ENCODE measurements around the gene IFTAP.

Gene IFTAP

GRCh38 chr11:36569095-36569494 lies 25.2 kb upstream of the IFTAP start:
- 87 to 88% methylated on average over 4 of the region's 4 CpGs for WGBS, 2 experiments
- H3K4me1 ChIP-seq (ENCODE audit: control insufficient read depth, insufficient read depth, low read length): no peaks in the 10 kb centered on the region
- no peaks in the 10 kb centered on the region for H3K36me3 ChIP-seq (ENCODE audit: control insufficient read depth, insufficient read depth, low read length)
- H3K27me3 ChIP-seq (ENCODE audit: control insufficient read depth, insufficient read depth, low read length, poor library complexity, severe bottlenecking): peaks cover 6% of the 10 kb centered on the region
- H3K9me3 ChIP-seq (ENCODE audit: control insufficient read depth, low read length): no peaks in the 10 kb centered on the region
- no peak overlapping the region for H3K4me3 ChIP-seq (ENCODE audit: insufficient read depth, low read depth, low read length)
- no peak overlapping the region for H3K27ac ChIP-seq (ENCODE audit: insufficient read depth, low read depth, low read length, poor library complexity, severe bottlenecking)

GRCh38 chr11:36574486-36574885 lies 19.8 kb upstream of the IFTAP start:
- 92% methylated on average over 8 of the region's 8 CpGs for WGBS, 2 experiments
- Histone ChIP-seq H3K27ac (ENCODE audit: insufficient read depth, low read depth, low read length, poor library complexity, severe bottlenecking) (no peak overlapping the region), H3K36me3 (ENCODE audit: control insufficient read depth, insufficient read depth, low read length) (no peaks in the 10 kb centered on the region), H3K27me3 (ENCODE audit: control insufficient read depth, insufficient read depth, low read length, poor library complexity, severe bottlenecking) (no peaks in the 10 kb centered on the region), H3K9me3 (ENCODE audit: control insufficient read depth, low read length) (no peaks in the 10 kb centered on the region), H3K4me3 (ENCODE audit: insufficient read depth, low read depth, low read length) (no peak overlapping the region), H3K4me1 (ENCODE audit: control insufficient read depth, insufficient read depth, low read length) (no peaks in the 10 kb centered on the region)

DNA sequence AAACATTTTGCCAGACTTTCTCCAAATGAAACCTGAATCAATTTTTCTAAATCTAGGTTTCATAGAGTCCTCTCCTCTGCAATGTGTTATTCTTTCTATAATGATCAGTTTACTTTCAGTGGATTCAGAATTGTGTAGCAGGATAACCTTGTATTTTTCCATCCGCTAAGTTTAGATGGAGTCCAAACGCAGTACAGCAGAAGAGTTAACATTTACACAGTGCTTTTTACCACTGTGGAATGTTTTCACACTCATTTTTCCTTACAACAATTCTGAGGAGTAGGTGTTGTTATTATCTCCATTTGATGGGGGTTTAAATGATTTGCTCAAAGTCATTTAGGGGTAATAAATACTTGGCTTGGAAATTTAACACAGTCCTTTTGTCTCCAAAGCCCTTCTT lies 16.9 kb upstream of the IFTAP start:
- peaks cover 1% of the 10 kb centered on the region for H3K9me3 ChIP-seq (ENCODE audit: control insufficient read depth, low read length)
- no peak overlapping the region for H3K4me3 ChIP-seq (ENCODE audit: insufficient read depth, low read depth, low read length)
- 97 to 100% methylated on average over 2 of the region's 2 CpGs for WGBS, 2 experiments
- no peak overlapping the region for H3K27ac ChIP-seq (ENCODE audit: insufficient read depth, low read depth, low read length, poor library complexity, severe bottlenecking)
- no peaks in the 10 kb centered on the region for H3K4me1 ChIP-seq (ENCODE audit: control insufficient read depth, insufficient read depth, low read length)
- H3K36me3 ChIP-seq (ENCODE audit: control insufficient read depth, insufficient read depth, low read length): no peaks in the 10 kb centered on the region
- no peaks in the 10 kb centered on the region for H3K27me3 ChIP-seq (ENCODE audit: control insufficient read depth, insufficient read depth, low read length, poor library complexity, severe bottlenecking)

GRCh38 chr11:36577859-36578258 lies 16.4 kb upstream of the IFTAP start:
- WGBS, 2 experiments: no CpG with 5 or more reads among the region's 2 CpGs
- Histone ChIP-seq H3K27me3 (ENCODE audit: control insufficient read depth, insufficient read depth, low read length, poor library complexity, severe bottlenecking) (no peaks in the 10 kb centered on the region), H3K4me3 (ENCODE audit: insufficient read depth, low read depth, low read length) (no peak overlapping the region), H3K27ac (ENCODE audit: insufficient read depth, low read depth, low read length, poor library complexity, severe bottlenecking) (no peak overlapping the region), H3K9me3 (ENCODE audit: control insufficient read depth, low read length) (peaks cover 2% of the 10 kb centered on the region), H3K36me3 (ENCODE audit: control insufficient read depth, insufficient read depth, low read length) (no peaks in the 10 kb centered on the region), H3K4me1 (ENCODE audit: control insufficient read depth, insufficient read depth, low read length) (no peaks in the 10 kb centered on the region)

DNA sequence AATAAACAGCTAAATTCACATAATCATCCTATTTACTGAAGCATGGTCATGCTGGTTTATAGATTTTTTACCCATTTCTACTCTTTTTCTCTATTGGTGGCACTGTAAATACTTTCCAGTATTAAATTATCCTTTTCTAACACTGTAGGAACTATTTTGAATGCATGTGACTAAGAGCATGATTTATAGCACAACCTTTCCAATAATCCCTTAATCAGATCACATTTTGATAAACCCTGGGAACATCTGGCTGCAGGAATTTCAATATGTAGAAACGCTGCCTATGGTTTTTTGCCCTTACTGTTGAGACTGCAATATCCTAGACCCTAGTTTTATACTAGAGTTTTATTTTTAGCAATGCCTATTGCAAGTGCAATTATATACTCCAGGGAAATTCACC lies 15.8 kb upstream of the IFTAP start:
- 95 to 100% methylated on average over 1 of the region's 1 CpG for WGBS, 2 experiments

GRCh38 chr11:36581536-36581935 lies 12.8 kb upstream of the IFTAP start:
- H3K36me3 ChIP-seq (ENCODE audit: control insufficient read depth, insufficient read depth, low read length): no peaks in the 10 kb centered on the region
- WGBS, 2 experiments: 74 to 84% methylated on average over 2 of the region's 2 CpGs
- no peaks in the 10 kb centered on the region for H3K4me1 ChIP-seq (ENCODE audit: control insufficient read depth, insufficient read depth, low read length)
- H3K9me3 ChIP-seq (ENCODE audit: control insufficient read depth, low read length): peaks cover 2% of the 10 kb centered on the region
- no peak overlapping the region for H3K27ac ChIP-seq (ENCODE audit: insufficient read depth, low read depth, low read length, poor library complexity, severe bottlenecking)
- peaks cover 5% of the 10 kb centered on the region for H3K27me3 ChIP-seq (ENCODE audit: control insufficient read depth, insufficient read depth, low read length, poor library complexity, severe bottlenecking)
- H3K4me3 ChIP-seq (ENCODE audit: insufficient read depth, low read depth, low read length): no peak overlapping the region

More for the DNA sequence above, 15.8 kb upstream of the IFTAP start:
- no peaks in the 10 kb centered on the region for H3K4me1 ChIP-seq (ENCODE audit: control insufficient read depth, insufficient read depth, low read length)
- no peak overlapping the region for H3K4me3 ChIP-seq (ENCODE audit: insufficient read depth, low read depth, low read length)
- H3K36me3 ChIP-seq (ENCODE audit: control insufficient read depth, insufficient read depth, low read length): no peaks in the 10 kb centered on the region
- no peaks in the 10 kb centered on the region for H3K27me3 ChIP-seq (ENCODE audit: control insufficient read depth, insufficient read depth, low read length, poor library complexity, severe bottlenecking)
- H3K9me3 ChIP-seq (ENCODE audit: control insufficient read depth, low read length): peaks cover 2% of the 10 kb centered on the region
- no peak overlapping the region for H3K27ac ChIP-seq (ENCODE audit: insufficient read depth, low read depth, low read length, poor library complexity, severe bottlenecking)

DNA sequence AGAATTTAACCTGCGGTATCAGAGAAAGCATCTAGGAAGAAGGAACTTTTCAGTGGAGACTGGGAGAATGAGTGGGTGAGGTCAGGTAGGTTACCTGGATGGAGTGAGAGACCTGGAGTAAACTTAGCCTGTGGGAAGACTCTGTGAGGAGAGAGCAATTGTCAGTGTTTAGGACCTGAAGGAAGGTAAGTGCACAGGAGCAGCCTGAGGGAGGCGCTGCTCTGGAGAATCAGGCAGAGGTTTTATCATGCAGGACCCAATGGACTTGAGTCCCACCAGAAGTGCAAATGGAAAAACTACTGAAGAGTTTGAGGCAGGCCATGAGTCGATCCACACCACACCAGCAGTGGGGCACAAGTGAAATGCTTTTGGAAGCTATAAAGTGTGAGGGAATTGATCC lies 10.6 kb upstream of the IFTAP start:
- Histone ChIP-seq H3K27ac (ENCODE audit: insufficient read depth, low read depth, low read length, poor library complexity, severe bottlenecking) (no peak overlapping the region), H3K9me3 (ENCODE audit: control insufficient read depth, low read length) (peaks cover 2% of the 10 kb centered on the region), H3K4me1 (ENCODE audit: control insufficient read depth, insufficient read depth, low read length) (no peaks in the 10 kb centered on the region), H3K4me3 (ENCODE audit: insufficient read depth, low read depth, low read length) (no peak overlapping the region), H3K36me3 (ENCODE audit: control insufficient read depth, insufficient read depth, low read length) (no peaks in the 10 kb centered on the region), H3K27me3 (ENCODE audit: control insufficient read depth, insufficient read depth, low read length, poor library complexity, severe bottlenecking) (peaks cover 25% of the 10 kb centered on the region)
- WGBS, 2 experiments: 73 to 77% methylated on average over 3 of the region's 3 CpGs

- H3K27ac ChIP-seq (ENCODE audit: insufficient read depth, low read depth, low read length, poor library complexity, severe bottlenecking): no peak overlapping the region
- no peaks in the 10 kb centered on the region for H3K4me1 ChIP-seq (ENCODE audit: control insufficient read depth, insufficient read depth, low read length)
- H3K9me3 ChIP-seq (ENCODE audit: control insufficient read depth, low read length): peaks cover 2% of the 10 kb centered on the region
- H3K4me3 ChIP-seq (ENCODE audit: insufficient read depth, low read depth, low read length): no peak overlapping the region
- H3K36me3 ChIP-seq (ENCODE audit: control insufficient read depth, insufficient read depth, low read length): no peaks in the 10 kb centered on the region
- H3K27me3 ChIP-seq (ENCODE audit: control insufficient read depth, insufficient read depth, low read length, poor library complexity, severe bottlenecking): peaks cover 54% of the 10 kb centered on the region
These were observed 7.8 kb upstream of the IFTAP start for GRCh38 chr11:36586543-36586942.

DNA sequence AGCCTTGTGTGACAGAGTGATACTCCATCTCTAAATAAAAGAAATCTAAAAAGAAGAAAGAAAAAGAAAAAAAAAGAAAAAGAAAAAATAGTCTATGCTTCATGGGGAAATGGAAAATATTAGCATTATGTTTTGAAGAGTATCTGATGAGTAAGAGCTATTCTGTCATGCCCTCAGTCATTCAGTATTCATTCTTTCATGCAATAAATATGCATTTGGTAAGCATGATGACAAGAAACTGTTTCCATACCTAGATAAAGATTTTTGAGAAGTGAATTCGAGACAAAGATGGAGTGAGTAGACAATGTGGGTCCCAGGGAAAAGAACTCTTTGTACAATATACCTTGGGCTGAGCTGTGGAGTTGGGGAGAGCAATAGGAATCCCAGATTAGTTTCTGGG lies 6.2 kb upstream of the IFTAP start:
- WGBS, 2 experiments: 44 to 53% methylated on average over 1 of the region's 1 CpG
- Histone ChIP-seq H3K27ac (ENCODE audit: insufficient read depth, low read depth, low read length, poor library complexity, severe bottlenecking) (no peak overlapping the region), H3K27me3 (ENCODE audit: control insufficient read depth, insufficient read depth, low read length, poor library complexity, severe bottlenecking) (peaks cover 67% of the 10 kb centered on the region), H3K4me1 (ENCODE audit: control insufficient read depth, insufficient read depth, low read length) (no peaks in the 10 kb centered on the region), H3K36me3 (ENCODE audit: control insufficient read depth, insufficient read depth, low read length) (no peaks in the 10 kb centered on the region), H3K4me3 (ENCODE audit: insufficient read depth, low read depth, low read length) (no peak overlapping the region), H3K9me3 (ENCODE audit: control insufficient read depth, low read length) (no peaks in the 10 kb centered on the region)

- peaks cover 2% of the 10 kb centered on the region for H3K9me3 ChIP-seq (ENCODE audit: control insufficient read depth, low read length)
- 78 to 90% methylated on average over 2 to 4 of the region's 4 CpGs for WGBS, 2 experiments
- H3K4me1 ChIP-seq (ENCODE audit: control insufficient read depth, insufficient read depth, low read length): no peaks in the 10 kb centered on the region
- no peaks in the 10 kb centered on the region for H3K36me3 ChIP-seq (ENCODE audit: control insufficient read depth, insufficient read depth, low read length)
- H3K27ac ChIP-seq (ENCODE audit: insufficient read depth, low read depth, low read length, poor library complexity, severe bottlenecking): no peak overlapping the region
- peaks cover 71% of the 10 kb centered on the region for H3K27me3 ChIP-seq (ENCODE audit: control insufficient read depth, insufficient read depth, low read length, poor library complexity, severe bottlenecking)
- H3K4me3 ChIP-seq (ENCODE audit: insufficient read depth, low read depth, low read length): no peak overlapping the region
These were observed 3.8 kb upstream of the IFTAP start for GRCh38 chr11:36590513-36590912.

GRCh38 chr11:36591433-36591832 lies 2.9 kb upstream of the IFTAP start:
- Histone ChIP-seq H3K27me3 (ENCODE audit: control insufficient read depth, insufficient read depth, low read length, poor library complexity, severe bottlenecking) (peaks cover 68% of the 10 kb centered on the region), H3K27ac (ENCODE audit: insufficient read depth, low read depth, low read length, poor library complexity, severe bottlenecking) (no peak overlapping the region), H3K36me3 (ENCODE audit: control insufficient read depth, insufficient read depth, low read length) (no peaks in the 10 kb centered on the region), H3K4me3 (ENCODE audit: insufficient read depth, low read depth, low read length) (no peak overlapping the region), H3K9me3 (ENCODE audit: control insufficient read depth, low read length) (peaks cover 2% of the 10 kb centered on the region), H3K4me1 (ENCODE audit: control insufficient read depth, insufficient read depth, low read length) (no peaks in the 10 kb centered on the region)
- WGBS, 2 experiments: 53 to 76% methylated on average over 1 of the region's 1 CpG

Measured in ectodermal cell (in vitro differentiated cells).